Keratinocyte (primary cell): ENCODE results near the gene RACGAP1.

ENCODE experiments used
- EZH2 ChIP-seq: IDR thresholded peaks from one replicate; pipeline ENCODE4 v1.6.1; 2012; ENCODE audit warnings: inconsistent platforms, mild to moderate bottlenecking, low read length, moderate library complexity
- TF ChIP-seq, protein P1 (sequence below), 3 experiments: IDR thresholded peaks in 1 of 3; conservative IDR thresholded peaks in 1 of 3; optimal IDR thresholded peaks in 1 of 3; 2 replicates in 2 of 3; 3 replicates in 1 of 3; pipeline versions ENCODE3 to v1.5.1; 2011; ENCODE audit warnings: low read length in 3 of 3, mild to moderate bottlenecking in 3 of 3, moderate library complexity in 2 of 3, control low read depth in 1 of 3, inconsistent platforms in 1 of 3; ENCODE audit not compliant: insufficient read depth in 2 of 3; ENCODE audit errors: extremely low read depth in 1 of 3

DNA sequence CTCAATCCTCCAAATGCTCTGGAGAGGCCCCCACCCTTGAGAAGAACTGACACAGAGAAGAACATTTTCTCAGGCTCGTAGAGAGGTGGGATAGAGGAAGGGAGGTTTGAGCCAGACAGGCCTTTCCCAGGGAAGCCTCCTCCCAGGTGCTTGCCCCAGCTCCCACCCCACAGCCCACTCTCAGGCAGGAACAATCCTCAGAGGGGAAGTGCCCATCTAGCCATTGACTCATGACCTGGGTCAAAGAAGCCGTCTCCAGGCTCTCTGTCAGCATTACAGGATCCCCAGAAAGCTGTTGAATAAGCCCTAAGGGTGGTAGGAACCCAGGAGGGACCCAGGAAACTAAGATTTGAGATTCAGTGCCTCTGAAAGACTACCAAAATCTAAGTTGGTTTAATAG lies 48.7 kb downstream of the RACGAP1 start:
- TF ChIP-seq, protein P1, sequence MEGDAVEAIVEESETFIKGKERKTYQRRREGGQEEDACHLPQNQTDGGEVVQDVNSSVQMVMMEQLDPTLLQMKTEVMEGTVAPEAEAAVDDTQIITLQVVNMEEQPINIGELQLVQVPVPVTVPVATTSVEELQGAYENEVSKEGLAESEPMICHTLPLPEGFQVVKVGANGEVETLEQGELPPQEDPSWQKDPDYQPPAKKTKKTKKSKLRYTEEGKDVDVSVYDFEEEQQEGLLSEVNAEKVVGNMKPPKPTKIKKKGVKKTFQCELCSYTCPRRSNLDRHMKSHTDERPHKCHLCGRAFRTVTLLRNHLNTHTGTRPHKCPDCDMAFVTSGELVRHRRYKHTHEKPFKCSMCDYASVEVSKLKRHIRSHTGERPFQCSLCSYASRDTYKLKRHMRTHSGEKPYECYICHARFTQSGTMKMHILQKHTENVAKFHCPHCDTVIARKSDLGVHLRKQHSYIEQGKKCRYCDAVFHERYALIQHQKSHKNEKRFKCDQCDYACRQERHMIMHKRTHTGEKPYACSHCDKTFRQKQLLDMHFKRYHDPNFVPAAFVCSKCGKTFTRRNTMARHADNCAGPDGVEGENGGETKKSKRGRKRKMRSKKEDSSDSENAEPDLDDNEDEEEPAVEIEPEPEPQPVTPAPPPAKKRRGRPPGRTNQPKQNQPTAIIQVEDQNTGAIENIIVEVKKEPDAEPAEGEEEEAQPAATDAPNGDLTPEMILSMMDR (optimal IDR thresholded peaks at IDR 0.05 in 1 of 3, IDR thresholded peaks at IDR 0.05 in 1 of 3, conservative IDR thresholded peaks at IDR 0.05 in 1 of 3; ENCODE audit: extremely low read depth in 1 of 3, insufficient read depth in 2 of 3, low read length in 3 of 3) = no peak
- no peak for TF ChIP-seq EZH2
